GM19397 (cell line): ENCODE measurements around the gene STC2.

Source experiments
- ATAC-seq: cut with Tn5 transposase; IDR thresholded peaks from one replicate; pipeline ENCODE4 v1.9.1; 2021; ENCODE audit warnings: mild to moderate bottlenecking, moderate library complexity; ENCODE audit not compliant: unreplicated experiment

Gene STC2

GRCh38 chr5:173314166-173314952 is 13.9 kb downstream of the STC2 start:
- no peak for ATAC-seq

- ATAC-seq, result no peak
Observed at GRCh38 chr5:173313351-173313801, 14.8 kb downstream of the STC2 start.

DNA sequence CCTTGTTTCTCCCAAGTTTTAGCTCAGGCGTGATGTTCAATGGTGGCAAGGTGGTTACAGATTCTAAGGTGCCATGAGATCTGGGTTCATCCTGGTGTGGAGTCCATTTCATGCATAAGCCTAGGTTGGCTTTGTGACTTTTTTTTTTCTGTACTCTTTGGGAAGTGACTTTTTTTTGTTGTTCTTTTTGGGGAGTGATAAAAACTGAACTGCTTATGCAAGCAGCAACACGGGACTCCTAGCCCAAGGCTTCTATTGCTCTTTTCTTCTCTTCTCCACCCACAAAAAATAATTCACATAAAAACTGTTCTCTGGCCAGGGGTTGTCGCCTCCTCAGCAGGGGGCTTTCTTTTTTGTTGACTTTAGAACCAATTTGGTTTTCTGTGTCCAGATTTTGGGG is 15.4 kb downstream of the STC2 start:
- ATAC-seq, result no peak

DNA sequence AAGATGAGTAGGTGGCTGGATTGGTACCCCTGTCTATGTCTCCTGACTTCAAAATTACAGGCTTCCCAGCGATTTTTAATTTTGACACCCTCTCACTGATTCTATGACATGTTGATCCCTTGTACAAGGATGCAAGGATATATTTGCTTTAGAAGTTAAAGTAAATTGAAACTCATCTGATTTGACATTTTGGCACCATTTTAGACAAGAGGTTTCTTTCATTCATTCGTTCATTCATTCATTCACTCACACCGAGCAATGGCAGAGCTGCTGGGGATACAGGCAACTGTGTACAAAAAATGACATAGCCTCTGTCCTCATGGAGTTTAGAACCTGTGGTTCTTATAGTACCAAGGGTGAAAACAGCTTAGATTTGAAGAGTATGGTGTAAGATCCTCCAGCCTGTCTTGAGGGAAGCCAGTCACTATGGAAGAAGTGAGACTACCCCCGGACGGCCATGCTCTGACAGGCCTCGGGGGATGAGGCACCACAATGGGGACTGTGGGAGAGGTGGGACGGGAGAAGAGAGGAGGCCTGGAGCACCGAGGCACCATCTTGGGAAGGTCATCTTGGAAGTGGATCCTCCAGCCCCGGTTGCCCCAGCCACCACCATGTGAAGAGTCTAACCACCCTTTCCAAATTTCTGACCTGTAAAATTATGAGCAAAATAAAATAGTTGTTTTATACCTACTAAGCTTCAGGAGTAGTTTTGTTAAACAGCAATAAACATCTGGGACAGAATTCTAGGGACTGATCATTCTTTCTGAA is 16.2 kb downstream of the STC2 start:
- no peak for ATAC-seq

GRCh38 chr5:173310861-173311785 is 17.1 kb downstream of the STC2 start:
- ATAC-seq, result no peak

- no peak for ATAC-seq
Observed at GRCh38 chr5:173310218-173310769, 17.9 kb downstream of the STC2 start.

- ATAC-seq, result no peak
Observed at GRCh38 chr5:173309731-173310130, 18.5 kb downstream of the STC2 start.

GRCh38 chr5:173308226-173308625 is 20.0 kb downstream of the STC2 start:
- ATAC-seq, result no peak

- ATAC-seq, result no peak
Observed at GRCh38 chr5:173307695-173308094, 20.5 kb downstream of the STC2 start.

- ATAC-seq, result no peak
Observed at GRCh38 chr5:173306695-173307094, 21.5 kb downstream of the STC2 start.

DNA sequence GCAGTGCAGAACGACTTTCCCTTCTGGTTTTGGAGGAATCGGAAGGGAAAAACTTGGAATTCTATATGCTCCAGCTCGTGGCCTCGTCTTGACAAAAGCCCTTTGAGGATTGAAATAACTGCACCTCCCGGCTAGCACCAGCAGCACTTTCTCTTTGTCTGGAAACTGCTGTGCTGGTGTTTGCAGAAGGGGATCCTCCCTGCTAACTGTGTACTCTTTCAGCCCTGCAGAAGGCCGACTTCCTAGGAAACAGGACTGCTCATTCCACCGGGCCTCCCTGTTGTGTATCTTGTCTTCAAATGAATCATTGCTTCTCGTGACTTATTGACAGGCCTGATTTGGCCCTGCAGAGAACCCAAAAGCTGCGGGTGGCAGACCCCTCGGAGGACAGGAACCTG is 23.6 kb downstream of the STC2 start:
- ATAC-seq, result no peak

DNA sequence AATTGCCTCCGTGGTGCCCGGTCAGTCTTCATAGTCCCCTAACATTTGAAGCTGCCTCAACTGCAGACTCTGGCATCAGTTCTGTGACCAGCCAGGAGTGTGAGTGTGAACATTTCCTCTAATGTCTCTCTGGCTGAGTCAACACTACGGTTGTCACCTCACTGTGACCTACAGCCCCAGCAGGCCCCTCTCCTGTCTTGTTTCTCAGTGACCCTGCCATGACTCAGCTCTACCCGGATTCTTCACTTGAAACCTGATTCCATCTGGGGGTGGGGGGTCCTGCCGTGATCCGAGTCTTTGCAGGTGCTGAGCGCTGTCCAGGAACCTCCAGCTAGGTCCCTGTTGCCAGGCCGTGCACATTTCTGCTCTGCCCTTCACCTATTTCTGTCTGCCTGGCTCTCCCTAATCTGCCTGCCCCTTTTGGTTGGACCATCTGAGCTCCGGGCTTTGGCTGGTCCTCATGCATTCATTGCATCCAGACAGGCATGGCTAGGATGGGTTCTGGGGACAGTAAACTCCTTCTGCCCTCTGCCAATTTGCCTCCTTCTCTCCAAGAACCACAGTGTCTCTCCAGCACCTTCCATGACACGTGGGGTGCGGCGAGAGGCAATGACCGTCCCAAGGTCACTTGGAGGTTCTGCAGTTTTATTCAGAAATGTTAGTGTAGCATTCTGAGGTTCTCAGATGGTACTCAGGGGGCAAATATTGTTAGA is 24.2 kb downstream of the STC2 start:
- ATAC-seq, result no peak

- no peak for ATAC-seq
Observed at GRCh38 chr5:173302546-173303155, 25.6 kb downstream of the STC2 start.

DNA sequence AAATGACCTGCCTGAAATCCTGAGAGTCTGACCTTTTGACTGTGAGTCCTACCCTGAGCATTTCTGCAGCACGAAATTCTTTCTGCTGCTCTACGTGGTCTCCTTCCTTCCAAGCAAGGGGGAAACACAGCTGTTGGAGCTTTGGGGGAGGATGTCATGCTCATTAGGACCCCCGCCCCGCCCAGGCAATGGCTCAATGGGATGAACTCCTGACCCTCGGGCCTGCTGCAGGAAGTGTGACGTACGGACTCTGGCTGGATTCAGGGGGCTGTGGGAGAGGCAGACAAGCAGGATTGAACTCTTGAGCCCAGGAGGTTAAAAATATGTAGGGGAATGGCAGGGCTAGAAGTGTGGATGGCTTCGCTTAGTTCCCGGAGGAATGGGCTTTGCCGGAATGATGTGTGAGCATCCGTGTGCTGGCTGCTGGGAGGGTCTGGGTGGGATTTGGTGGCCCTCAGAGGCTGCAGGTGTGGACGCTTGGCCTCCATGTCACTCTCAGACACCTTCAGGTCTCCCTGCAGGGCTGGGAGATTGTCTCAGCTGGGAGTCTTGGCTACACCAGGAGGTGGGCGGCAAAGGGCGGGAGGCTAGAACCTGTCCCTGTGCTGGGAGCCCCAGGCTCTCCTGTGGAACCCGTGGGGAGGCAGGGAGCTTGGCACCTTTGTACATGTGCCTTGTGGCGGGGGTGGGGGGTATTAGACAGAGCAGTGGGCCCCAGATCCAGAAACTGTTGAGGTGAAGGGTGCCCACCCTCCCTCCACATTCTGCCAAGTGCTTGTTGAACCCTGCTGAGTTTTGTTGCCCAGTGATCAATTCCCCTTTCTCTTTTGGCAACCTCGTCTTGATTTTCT is 26.3 kb downstream of the STC2 start:
- no peak for ATAC-seq

- ATAC-seq, result no peak
Observed at GRCh38 chr5:173300389-173301047, 27.7 kb downstream of the STC2 start.

- no peak for ATAC-seq
Observed at GRCh38 chr5:173299820-173300219, 28.4 kb downstream of the STC2 start.

GRCh38 chr5:173298213-173298926 is 29.8 kb downstream of the STC2 start:
- ATAC-seq, result no peak

- ATAC-seq, result no peak
Observed at GRCh38 chr5:173297813-173298212, 30.4 kb downstream of the STC2 start.
